A549 (cell line): ENCODE measurements around the gene P2RX5. TPM values are rescaled to one million over a fixed set of nuclear protein-coding genes. Genes with fewer than 3 reads are reported as not detected.

Source experiments
- ATAC-seq, 2 experiments: fragments of 200-7000 bp in 1 of 2; fragments of >200 bp in 1 of 2; cut with Nextera tagmentation in 1 of 2; cut with Tn5 transposase in 1 of 2; 3 replicates each; pipeline versions ENCODE4 v1.8.0 to v1.9.1; 2018 to 2020; ENCODE audit warnings: mild to moderate bottlenecking in 1 of 2, moderate library complexity in 1 of 2
- CTCF ChIA-PET: fragments of 300-600 bp; sonication (Branson Sonifier 250); formaldehyde crosslinking; extraction: SDS; loops from one replicate; lab custom pipeline; 2021; ENCODE audit warnings: antibody characterized with exemption, inconsistent platforms; lab: Yijun Ruan, JAX
- POLR2A ChIA-PET: fragments of 350-600 bp; formaldehyde crosslinking; extraction: SDS; loops from one replicate; lab custom pipeline; 2021; ENCODE audit warnings: antibody characterized with exemption, inconsistent platforms; lab: Yijun Ruan, JAX
- DNase-seq, 2 experiments: peaks; one replicate each; pipeline versions ENCODE4 v3.0.0 to v3.0.0-alpha.2; 2011 to 2016; ENCODE audit warnings: low read depth in 1 of 2, low spot score in 1 of 2
- FAIRE-seq: peaks from 2 replicates; lab custom pipeline; 2011; peaks lifted over from hg19 to GRCh38; lab: Jason Lieb, UNC
- H3K27ac ChIP-seq, 2 experiments: fragments of >200 bp; sonication (Bioruptor Twin); formaldehyde crosslinking; 3 replicates each; pipeline ENCODE4 v1.5.1; 2016 to 2017
- H3K4me1 ChIP-seq: fragments of >200 bp; sonication (Bioruptor Twin); formaldehyde crosslinking; 3 replicates; pipeline ENCODE4 v1.6.1; 2016
- H3K4me2 ChIP-seq: fragments of >200 bp; sonication (Bioruptor Twin); formaldehyde crosslinking; 3 replicates; pipeline ENCODE4 v1.6.1; 2016
- H3K4me3 ChIP-seq: fragments of >200 bp; sonication (Bioruptor Twin); formaldehyde crosslinking; 3 replicates; pipeline ENCODE4 v1.5.1; 2016
- H3K9me3 ChIP-seq: fragments of >200 bp; sonication (Bioruptor Twin); formaldehyde crosslinking; 3 replicates; pipeline ENCODE4 v1.6.1; 2016
- CHD2 ChIP-seq: fragments of 150-350 bp; IDR thresholded peaks from 2 replicates; pipeline ENCODE4 v1.6.1; 2014; ENCODE audit warnings: low read length; ENCODE audit not compliant: partially characterized antibody
- FOSL2 ChIP-seq, 2 experiments: fragments of 450-650 bp in 1 of 2; fragments of >200 bp in 1 of 2; sonication (Bioruptor Twin) in 1 of 2; formaldehyde crosslinking; IDR thresholded peaks; 2 replicates each; pipeline versions ENCODE4 v1.5.0 to v1.6.1; 2016 to 2020; ENCODE audit warnings: mild to moderate bottlenecking in 1 of 2, moderate library complexity in 1 of 2
- HOXB13 ChIP-seq: fragments of 250-450 bp; sonication (Bioruptor Pico); IDR thresholded peaks from 2 replicates; pipeline ENCODE4 v1.5.0; 2020; ENCODE audit warnings: low read depth, mild to moderate bottlenecking, moderate library complexity
- HOXB5 ChIP-seq: fragments of 250-450 bp; sonication (Bioruptor Pico); IDR thresholded peaks from 2 replicates; pipeline ENCODE4 v1.5.0; 2020; ENCODE audit warnings: mild to moderate bottlenecking, moderate library complexity
- JUN ChIP-seq, 2 experiments: fragments of >200 bp; sonication (Bioruptor Twin); formaldehyde crosslinking; IDR thresholded peaks; 2 replicates in 1 of 2; 3 replicates in 1 of 2; pipeline ENCODE4 v1.6.1; 2016 to 2017
- MAFK ChIP-seq: fragments of 450-650 bp; IDR thresholded peaks from 2 replicates; pipeline ENCODE4 v1.6.1; 2014; ENCODE audit not compliant: partially characterized antibody
- NFE2L2 ChIP-seq: fragments of 150-350 bp; conservative IDR thresholded peaks from 2 replicates; pipeline ENCODE4 v1.6.1; 2014; ENCODE audit warnings: low read length
- RFX5 ChIP-seq: fragments of 450-650 bp; IDR thresholded peaks from 2 replicates; pipeline ENCODE4 v1.7.1; 2014; ENCODE audit warnings: antibody characterized with exemption, mild to moderate bottlenecking, moderate library complexity
- RNF2 ChIP-seq: fragments of 200-600 bp; sonication (generic); IDR thresholded peaks from 2 replicates; pipeline ENCODE4 v1.6.1; 2016; ENCODE audit warnings: low read depth, mild to moderate bottlenecking, antibody characterized with exemption, moderate library complexity, borderline replicate concordance
- SREBF2 ChIP-seq: fragments of 450-650 bp; IDR thresholded peaks from 2 replicates; pipeline ENCODE4 v1.6.1; 2014; ENCODE audit warnings: mild to moderate bottlenecking, moderate library complexity
- TP53 ChIP-seq: fragments of 250-450 bp; sonication (Bioruptor Pico); IDR thresholded peaks from 2 replicates; pipeline ENCODE4 v1.5.0; 2021; ENCODE audit warnings: mild to moderate bottlenecking, moderate library complexity
- ZFP36 ChIP-seq: fragments of 450-650 bp; IDR thresholded peaks from 2 replicates; pipeline ENCODE4 v1.6.1; 2014; ENCODE audit warnings: borderline replicate concordance; ENCODE audit not compliant: partially characterized antibody
- WGBS: methylation state at CpG from one replicate; pipeline ENCODE4 v1.1.6; 2017; ENCODE audit errors: missing lambda C conversion rate; 5-methylcytosine and 5-hydroxymethylcytosine counted together
- polyA plus RNA-seq, 4 experiments: library from polyadenylated mRNA; depleted of rRNA in 3 of 4; stranded (reverse); fragments of >200 nt; fragmentation: RNase III in 1 of 4; extraction: RNeasy Plus Mini Kit Qiagen cat#74134 plus additional on column Dnase treatment in 1 of 4; gene quantifications; 2 replicates in 3 of 4; 3 replicates in 1 of 4; pipeline ENCODE4 v1.2.3, GENCODE V29; 2011 to 2017
- TF ChIP-seq, protein P1 (sequence below): IDR thresholded peaks from 2 replicates; pipeline ENCODE4 v1.6.1; 2012
- TF ChIP-seq, protein P2 (sequence below): fragments of 250-450 bp; sonication (Bioruptor Pico); IDR thresholded peaks from 2 replicates; pipeline ENCODE4 v1.5.0; 2020; ENCODE audit warnings: low read depth, mild to moderate bottlenecking, moderate library complexity
- TF ChIP-seq, protein P3 (sequence below): fragments of 200-600 bp; sonication (generic); IDR thresholded peaks from 2 replicates; pipeline ENCODE4 v1.6.1; 2016; ENCODE audit warnings: antibody characterized with exemption, mild to moderate bottlenecking, moderate library complexity
- TF ChIP-seq, protein P4 (sequence below): fragments of 250-450 bp; sonication (Bioruptor Pico); IDR thresholded peaks from 2 replicates; pipeline ENCODE4 v1.5.0; 2021; ENCODE audit warnings: mild to moderate bottlenecking, moderate library complexity, borderline replicate concordance
- TF ChIP-seq, protein P5 (sequence below): fragments of 450-650 bp; IDR thresholded peaks from 2 replicates; pipeline ENCODE4 v1.6.1; 2014; ENCODE audit warnings: antibody characterized with exemption

The P2RX5 gene
- polyA plus RNA-seq, 2 of the 4 experiments (the other 2 are of a cell fraction), result 7.8 to 10.6 TPM

DNA sequence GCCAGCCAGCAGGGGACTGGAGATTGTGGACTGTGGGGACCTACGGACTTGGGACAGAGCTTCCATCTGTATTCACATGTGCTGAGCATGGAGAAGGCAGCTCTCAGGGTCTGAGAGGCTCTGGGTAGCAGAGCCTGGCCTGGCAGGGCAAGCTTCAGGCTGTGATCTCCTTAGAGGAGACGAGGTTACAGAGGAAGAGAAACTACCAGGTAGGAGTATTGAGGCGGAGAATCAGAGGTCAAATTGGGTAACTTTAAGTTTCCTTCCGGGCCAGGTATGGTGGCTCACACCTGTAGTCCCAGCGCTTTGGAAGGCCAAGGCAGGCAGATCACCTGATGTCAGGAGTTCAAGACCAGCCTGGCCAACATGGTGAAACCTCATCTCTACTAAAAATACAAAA, 50.6 kb downstream of the P2RX5 start:
- FAIRE-seq, result no peak
- ATAC-seq, result no peak
- no peaks in the 10 kb centered on the region for H3K9me3 ChIP-seq
- H3K4me1 ChIP-seq, result no peaks in the 10 kb centered on the region
- no peak overlapping the region for H3K4me3 ChIP-seq
- DNase-seq, result no peak
- POLR2A ChIA-PET, result interaction anchor here (1.2 to 1.3 kb wide), 2 partner anchors 9 kb away, joined by 3 to 4 read pairs; partner anchors contain the start of genes CTNS and SHPK
- TF ChIP-seq HOXB13, result no peak
- CTCF ChIA-PET, result interaction anchor here (1.0 to 10.3 kb wide), 2 partner anchors 597 to 797 kb away, joined by 3 to 100 read pairs; no protein-coding TSS in a partner anchor
- no peak overlapping the region for H3K27ac ChIP-seq
- 94% methylated on average over 5 of the region's 5 CpGs for WGBS
- no peak overlapping the region for H3K4me2 ChIP-seq

DNA sequence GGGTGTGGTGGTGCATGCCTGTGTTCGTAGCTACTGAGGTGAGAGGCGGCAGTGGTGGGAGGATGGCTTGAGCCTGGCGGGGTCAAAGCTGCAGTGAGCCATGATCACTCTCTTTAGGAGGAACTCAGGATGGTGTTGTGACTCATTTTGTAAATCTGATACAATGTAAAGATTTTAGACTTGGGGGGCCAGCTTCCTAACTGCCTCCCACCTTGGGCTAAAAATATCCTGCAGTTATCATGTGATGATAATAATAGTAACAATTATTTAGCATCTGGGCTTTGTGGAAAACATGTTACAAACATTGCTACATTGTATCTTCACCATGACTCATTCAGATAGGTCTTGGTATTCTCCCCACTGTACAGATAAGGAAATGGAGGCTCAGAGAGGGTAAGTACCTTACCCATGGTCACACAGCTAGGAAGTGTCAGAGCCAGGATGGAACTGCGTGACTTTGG, 52.0 kb downstream of the P2RX5 start:
- no peak for ATAC-seq
- H3K4me2 ChIP-seq, result no peak overlapping the region
- no peak overlapping the region for H3K4me3 ChIP-seq
- DNase-seq, result no peak
- no peak for FAIRE-seq
- H3K4me1 ChIP-seq, result no peaks in the 10 kb centered on the region
- no peak for TF ChIP-seq FOSL2 (IDR thresholded peaks at IDR 0.05)
- TF ChIP-seq FOSL2 (CRISPR knock-in tag; IDR thresholded peaks at IDR 0.05), result peak; percentile 36; the same call in 1 of the 2 replicates
- TF ChIP-seq ZFP36, result peak; percentile 59
- no peak for TF ChIP-seq MAFK
- 0 out of 5 replicates have a peak, but pooled peaks of 1 of the 2 experiments have one; percentile 13 for TF ChIP-seq JUN (IDR thresholded peaks at IDR 0.05)
- no peak for TF ChIP-seq SREBF2
- TF ChIP-seq, protein P1, sequence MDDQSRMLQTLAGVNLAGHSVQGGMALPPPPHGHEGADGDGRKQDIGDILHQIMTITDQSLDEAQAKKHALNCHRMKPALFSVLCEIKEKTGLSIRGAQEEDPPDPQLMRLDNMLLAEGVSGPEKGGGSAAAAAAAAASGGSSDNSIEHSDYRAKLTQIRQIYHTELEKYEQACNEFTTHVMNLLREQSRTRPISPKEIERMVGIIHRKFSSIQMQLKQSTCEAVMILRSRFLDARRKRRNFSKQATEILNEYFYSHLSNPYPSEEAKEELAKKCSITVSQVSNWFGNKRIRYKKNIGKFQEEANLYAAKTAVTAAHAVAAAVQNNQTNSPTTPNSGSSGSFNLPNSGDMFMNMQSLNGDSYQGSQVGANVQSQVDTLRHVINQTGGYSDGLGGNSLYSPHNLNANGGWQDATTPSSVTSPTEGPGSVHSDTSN, result no peak
- TF ChIP-seq, all 56 proteins: peak for 3
- H3K27ac ChIP-seq, result no peak overlapping the region
- no peaks in the 10 kb centered on the region for H3K9me3 ChIP-seq
- 97% methylated on average over 4 of the region's 4 CpGs for WGBS
- ChIA-PET POLR2A (interaction anchor here (1.0 kb wide), 1 partner anchor 24 kb away, joined by 3 read pairs; the partner anchor contains the start of gene TAX1BP3), CTCF (interaction anchor here (1.4 to 10.3 kb wide), 2 partner anchors 26 to 596 kb away, joined by 3 to 100 read pairs; no protein-coding TSS in a partner anchor)

DNA sequence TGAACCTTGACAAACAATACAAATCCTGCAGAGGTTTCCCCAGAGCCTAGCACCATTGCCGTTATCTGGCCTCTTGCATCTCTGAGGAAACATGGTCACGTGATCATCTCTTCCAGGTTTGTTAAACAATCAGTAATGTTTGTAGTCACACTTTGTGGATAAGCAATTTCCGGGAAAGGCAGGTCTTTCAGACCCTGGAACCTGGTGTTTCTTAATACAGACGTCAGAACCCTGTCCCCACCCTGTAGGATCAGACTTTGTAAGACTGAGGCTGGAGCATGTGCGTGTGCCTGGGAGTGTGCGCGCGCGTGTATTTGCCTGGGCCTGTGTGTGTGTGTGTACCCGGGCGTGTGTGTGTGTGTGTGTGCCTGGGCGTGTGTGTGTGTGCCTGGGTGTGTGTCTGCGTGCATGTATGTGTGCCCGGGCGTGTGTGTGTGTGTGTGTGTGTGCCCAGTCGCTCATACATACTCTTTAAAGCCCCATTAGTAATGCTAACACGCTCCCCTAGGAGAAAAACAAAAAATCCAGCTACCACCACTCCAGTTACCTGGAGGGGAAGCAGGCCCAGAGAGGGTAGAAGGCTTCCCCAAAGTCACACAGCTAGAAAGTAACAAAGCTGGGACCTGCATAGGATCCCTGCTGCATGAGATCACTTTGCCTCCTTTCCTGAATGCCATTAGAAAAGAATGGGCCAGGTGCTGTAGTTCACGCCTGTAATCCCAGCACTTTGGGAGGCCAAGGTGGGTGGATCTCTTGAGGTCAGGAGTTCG, 54.1 kb downstream of the P2RX5 start:
- Histone ChIP-seq H3K4me1 (peaks cover 7% of the 10 kb centered on the region; the same call in 2 of the 3 replicates), H3K4me3 (no peak overlapping the region), H3K27ac (no peak overlapping the region), H3K4me2 (no peak overlapping the region), H3K9me3 (no peaks in the 10 kb centered on the region)
- ChIA-PET CTCF (interaction anchor here (0.8 to 10.3 kb wide), 3 partner anchors 34 to 594 kb away, joined by 3 to 100 read pairs (median 7); no protein-coding TSS in a partner anchor), POLR2A (no interaction called here)
- no peak for FAIRE-seq
- no peak for ATAC-seq
- peak; percentile 32 for TF ChIP-seq ZFP36
- no peak for TF ChIP-seq MAFK
- TF ChIP-seq, protein P2, sequence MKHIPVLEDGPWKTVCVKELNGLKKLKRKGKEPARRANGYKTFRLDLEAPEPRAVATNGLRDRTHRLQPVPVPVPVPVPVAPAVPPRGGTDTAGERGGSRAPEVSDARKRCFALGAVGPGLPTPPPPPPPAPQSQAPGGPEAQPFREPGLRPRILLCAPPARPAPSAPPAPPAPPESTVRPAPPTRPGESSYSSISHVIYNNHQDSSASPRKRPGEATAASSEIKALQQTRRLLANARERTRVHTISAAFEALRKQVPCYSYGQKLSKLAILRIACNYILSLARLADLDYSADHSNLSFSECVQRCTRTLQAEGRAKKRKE (CRISPR knock-in tag), result no peak
- TF ChIP-seq JUN (IDR thresholded peaks at IDR 0.05), result no peak
- no peak for DNase-seq
- 83% methylated on average over 19 of the region's 19 CpGs for WGBS

DNA sequence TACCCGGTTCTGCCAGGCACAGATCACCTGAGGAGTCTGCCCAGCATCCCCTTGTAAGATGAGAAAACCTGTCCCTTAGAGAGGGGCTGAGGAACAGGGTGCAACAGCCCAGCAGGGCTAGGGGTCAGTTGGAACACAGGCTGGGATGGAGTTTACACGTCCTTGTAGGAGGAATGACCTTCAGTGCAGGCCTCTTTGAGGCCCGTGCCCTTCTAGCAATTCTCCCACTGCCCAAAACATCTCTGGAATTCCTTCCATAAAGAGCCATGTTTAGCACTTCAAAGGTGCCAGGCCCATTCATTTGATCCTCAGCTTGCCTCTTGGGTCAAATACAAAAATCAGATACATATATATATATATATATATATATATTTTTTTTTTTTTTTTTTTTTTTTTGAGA, 54.9 kb downstream of the P2RX5 start:
- no peak for DNase-seq
- Histone ChIP-seq H3K4me3 (no peak overlapping the region), H3K9me3 (no peaks in the 10 kb centered on the region), H3K27ac (no peak overlapping the region), H3K4me2 (no peak overlapping the region), H3K4me1 (peaks cover 7% of the 10 kb centered on the region; the same call in 2 of the 3 replicates)
- ATAC-seq, result no peak
- WGBS, result 73% methylated on average over 3 of the region's 3 CpGs
- ChIA-PET POLR2A (no interaction called here), CTCF (interaction anchor here (0.6 to 2.3 kb wide), 6 partner anchors 16 to 592 kb away, joined by 3 to 7 read pairs (median 4); no protein-coding TSS in a partner anchor)
- FAIRE-seq, result no peak
- TF ChIP-seq RFX5 (no peak), HOXB13 (no peak), ZFP36 (no peak), RNF2 (no peak), CHD2 (no peak), HOXB5 (CRISPR knock-in tag) (no peak), NFE2L2 (no peak), TP53 (CRISPR knock-in tag) (no peak)
- TF ChIP-seq, protein P3, sequence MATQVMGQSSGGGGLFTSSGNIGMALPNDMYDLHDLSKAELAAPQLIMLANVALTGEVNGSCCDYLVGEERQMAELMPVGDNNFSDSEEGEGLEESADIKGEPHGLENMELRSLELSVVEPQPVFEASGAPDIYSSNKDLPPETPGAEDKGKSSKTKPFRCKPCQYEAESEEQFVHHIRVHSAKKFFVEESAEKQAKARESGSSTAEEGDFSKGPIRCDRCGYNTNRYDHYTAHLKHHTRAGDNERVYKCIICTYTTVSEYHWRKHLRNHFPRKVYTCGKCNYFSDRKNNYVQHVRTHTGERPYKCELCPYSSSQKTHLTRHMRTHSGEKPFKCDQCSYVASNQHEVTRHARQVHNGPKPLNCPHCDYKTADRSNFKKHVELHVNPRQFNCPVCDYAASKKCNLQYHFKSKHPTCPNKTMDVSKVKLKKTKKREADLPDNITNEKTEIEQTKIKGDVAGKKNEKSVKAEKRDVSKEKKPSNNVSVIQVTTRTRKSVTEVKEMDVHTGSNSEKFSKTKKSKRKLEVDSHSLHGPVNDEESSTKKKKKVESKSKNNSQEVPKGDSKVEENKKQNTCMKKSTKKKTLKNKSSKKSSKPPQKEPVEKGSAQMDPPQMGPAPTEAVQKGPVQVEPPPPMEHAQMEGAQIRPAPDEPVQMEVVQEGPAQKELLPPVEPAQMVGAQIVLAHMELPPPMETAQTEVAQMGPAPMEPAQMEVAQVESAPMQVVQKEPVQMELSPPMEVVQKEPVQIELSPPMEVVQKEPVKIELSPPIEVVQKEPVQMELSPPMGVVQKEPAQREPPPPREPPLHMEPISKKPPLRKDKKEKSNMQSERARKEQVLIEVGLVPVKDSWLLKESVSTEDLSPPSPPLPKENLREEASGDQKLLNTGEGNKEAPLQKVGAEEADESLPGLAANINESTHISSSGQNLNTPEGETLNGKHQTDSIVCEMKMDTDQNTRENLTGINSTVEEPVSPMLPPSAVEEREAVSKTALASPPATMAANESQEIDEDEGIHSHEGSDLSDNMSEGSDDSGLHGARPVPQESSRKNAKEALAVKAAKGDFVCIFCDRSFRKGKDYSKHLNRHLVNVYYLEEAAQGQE, result no peak
- TF ChIP-seq, protein P4, sequence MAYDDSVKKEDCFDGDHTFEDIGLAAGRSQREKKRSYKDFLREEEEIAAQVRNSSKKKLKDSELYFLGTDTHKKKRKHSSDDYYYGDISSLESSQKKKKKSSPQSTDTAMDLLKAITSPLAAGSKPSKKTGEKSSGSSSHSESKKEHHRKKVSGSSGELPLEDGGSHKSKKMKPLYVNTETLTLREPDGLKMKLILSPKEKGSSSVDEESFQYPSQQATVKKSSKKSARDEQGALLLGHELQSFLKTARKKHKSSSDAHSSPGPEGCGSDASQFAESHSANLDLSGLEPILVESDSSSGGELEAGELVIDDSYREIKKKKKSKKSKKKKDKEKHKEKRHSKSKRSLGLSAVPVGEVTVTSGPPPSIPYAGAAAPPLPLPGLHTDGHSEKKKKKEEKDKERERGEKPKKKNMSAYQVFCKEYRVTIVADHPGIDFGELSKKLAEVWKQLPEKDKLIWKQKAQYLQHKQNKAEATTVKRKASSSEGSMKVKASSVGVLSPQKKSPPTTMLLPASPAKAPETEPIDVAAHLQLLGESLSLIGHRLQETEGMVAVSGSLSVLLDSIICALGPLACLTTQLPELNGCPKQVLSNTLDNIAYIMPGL (CRISPR knock-in tag), result no peak
- TF ChIP-seq, protein P5, sequence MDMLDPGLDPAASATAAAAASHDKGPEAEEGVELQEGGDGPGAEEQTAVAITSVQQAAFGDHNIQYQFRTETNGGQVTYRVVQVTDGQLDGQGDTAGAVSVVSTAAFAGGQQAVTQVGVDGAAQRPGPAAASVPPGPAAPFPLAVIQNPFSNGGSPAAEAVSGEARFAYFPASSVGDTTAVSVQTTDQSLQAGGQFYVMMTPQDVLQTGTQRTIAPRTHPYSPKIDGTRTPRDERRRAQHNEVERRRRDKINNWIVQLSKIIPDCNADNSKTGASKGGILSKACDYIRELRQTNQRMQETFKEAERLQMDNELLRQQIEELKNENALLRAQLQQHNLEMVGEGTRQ, result no peak
